ENCODE data around the gene SDK2. TPM values are rescaled to one million over a fixed set of nuclear protein-coding genes. Genes with fewer than 3 reads are reported as not detected.

Gene SDK2
- total RNA-seq, 1 donor = under 0.01 TPM

GRCh38 chr17:73492821-73493814 is 151.1 kb downstream of the SDK2 start:
- Histone ChIP-seq H3K36me3 (ENCODE audit: insufficient read depth, low read length) (no peaks in the 10 kb centered on the region), H3K4me2 (ENCODE audit: insufficient read depth, low read length) (no peak overlapping the region), H3K27me3 (ENCODE audit: insufficient read depth, low read length) (no peaks in the 10 kb centered on the region), H3K79me2 (ENCODE audit: insufficient read depth, low read length) (no peaks in the 10 kb centered on the region), H4K20me1 (ENCODE audit: insufficient read depth, low read length) (no peaks in the 10 kb centered on the region), H3K4me3 (ENCODE audit: insufficient read depth, low read length) (no peak overlapping the region), H3K9me3 (ENCODE audit: low read depth, low read length) (no peaks in the 10 kb centered on the region), H2AFZ (ENCODE audit: low read length) (no peak overlapping the region), H3K4me1 (ENCODE audit: insufficient read depth, low read length) (no peaks in the 10 kb centered on the region), H3K27ac (ENCODE audit: low read depth, low read length) (no peak overlapping the region)
- DNase-seq (ENCODE audit: insufficient read length, low spot score, missing footprints) = peak; percentile 57
- TF ChIP-seq CTCF (IDR thresholded peaks at IDR 0.05; ENCODE audit: extremely low read depth, low read depth, low read length) = no peak

- TF ChIP-seq CTCF (IDR thresholded peaks at IDR 0.05; ENCODE audit: extremely low read depth, low read depth, low read length) = no peak
- Histone ChIP-seq H3K4me2 (ENCODE audit: insufficient read depth, low read length) (no peak overlapping the region), H3K9me3 (ENCODE audit: low read depth, low read length) (no peaks in the 10 kb centered on the region), H3K36me3 (ENCODE audit: insufficient read depth, low read length) (no peaks in the 10 kb centered on the region), H3K79me2 (ENCODE audit: insufficient read depth, low read length) (no peaks in the 10 kb centered on the region), H3K4me1 (ENCODE audit: insufficient read depth, low read length) (no peaks in the 10 kb centered on the region), H3K27me3 (ENCODE audit: insufficient read depth, low read length) (no peaks in the 10 kb centered on the region), H3K27ac (ENCODE audit: low read depth, low read length) (no peak overlapping the region), H2AFZ (ENCODE audit: low read length) (no peak overlapping the region), H4K20me1 (ENCODE audit: insufficient read depth, low read length) (no peaks in the 10 kb centered on the region), H3K4me3 (ENCODE audit: insufficient read depth, low read length) (no peak overlapping the region)
- peak; percentile 82 for DNase-seq (ENCODE audit: insufficient read length, low spot score, missing footprints)
These were observed 152.0 kb downstream of the SDK2 start for GRCh38 chr17:73492125-73492820.

GRCh38 chr17:73491648-73492047 is 152.6 kb downstream of the SDK2 start:
- Histone ChIP-seq H3K4me1 (ENCODE audit: insufficient read depth, low read length) (no peaks in the 10 kb centered on the region), H3K4me2 (ENCODE audit: insufficient read depth, low read length) (no peak overlapping the region), H3K36me3 (ENCODE audit: insufficient read depth, low read length) (no peaks in the 10 kb centered on the region), H2AFZ (ENCODE audit: low read length) (no peak overlapping the region), H3K79me2 (ENCODE audit: insufficient read depth, low read length) (no peaks in the 10 kb centered on the region), H3K27me3 (ENCODE audit: insufficient read depth, low read length) (no peaks in the 10 kb centered on the region), H4K20me1 (ENCODE audit: insufficient read depth, low read length) (no peaks in the 10 kb centered on the region), H3K4me3 (ENCODE audit: insufficient read depth, low read length) (no peak overlapping the region), H3K27ac (ENCODE audit: low read depth, low read length) (no peak overlapping the region), H3K9me3 (ENCODE audit: low read depth, low read length) (no peaks in the 10 kb centered on the region)
- DNase-seq (ENCODE audit: insufficient read length, low spot score, missing footprints) = peak; percentile 26
- TF ChIP-seq CTCF (IDR thresholded peaks at IDR 0.05; ENCODE audit: extremely low read depth, low read depth, low read length) = no peak

- no peaks in the 10 kb centered on the region for H3K36me3 ChIP-seq (ENCODE audit: insufficient read depth, low read length)
- H3K4me2 ChIP-seq (ENCODE audit: insufficient read depth, low read length) = no peak overlapping the region
- no peaks in the 10 kb centered on the region for H3K27me3 ChIP-seq (ENCODE audit: insufficient read depth, low read length)
- no peaks in the 10 kb centered on the region for H4K20me1 ChIP-seq (ENCODE audit: insufficient read depth, low read length)
- no peaks in the 10 kb centered on the region for H3K9me3 ChIP-seq (ENCODE audit: low read depth, low read length)
- no peaks in the 10 kb centered on the region for H3K79me2 ChIP-seq (ENCODE audit: insufficient read depth, low read length)
- no peak overlapping the region for H2AFZ ChIP-seq (ENCODE audit: low read length)
- peak; percentile 21 for DNase-seq (ENCODE audit: insufficient read length, low spot score, missing footprints)
- no peaks in the 10 kb centered on the region for H3K4me1 ChIP-seq (ENCODE audit: insufficient read depth, low read length)
- H3K4me3 ChIP-seq (ENCODE audit: insufficient read depth, low read length) = no peak overlapping the region
- H3K27ac ChIP-seq (ENCODE audit: low read depth, low read length) = no peak overlapping the region
- TF ChIP-seq CTCF (IDR thresholded peaks at IDR 0.05; ENCODE audit: extremely low read depth, low read depth, low read length) = no peak
These were observed 153.4 kb downstream of the SDK2 start for GRCh38 chr17:73490851-73491250.
